GM21717 (cell line): ENCODE results near the gene RNF169.

Experiments
- ATAC-seq: cut with Tn5 transposase; IDR thresholded peaks from one replicate; pipeline ENCODE4 v1.9.1; 2021; ENCODE audit warnings: mild to moderate bottlenecking, moderate library complexity; ENCODE audit not compliant: unreplicated experiment

Gene RNF169, protein sequence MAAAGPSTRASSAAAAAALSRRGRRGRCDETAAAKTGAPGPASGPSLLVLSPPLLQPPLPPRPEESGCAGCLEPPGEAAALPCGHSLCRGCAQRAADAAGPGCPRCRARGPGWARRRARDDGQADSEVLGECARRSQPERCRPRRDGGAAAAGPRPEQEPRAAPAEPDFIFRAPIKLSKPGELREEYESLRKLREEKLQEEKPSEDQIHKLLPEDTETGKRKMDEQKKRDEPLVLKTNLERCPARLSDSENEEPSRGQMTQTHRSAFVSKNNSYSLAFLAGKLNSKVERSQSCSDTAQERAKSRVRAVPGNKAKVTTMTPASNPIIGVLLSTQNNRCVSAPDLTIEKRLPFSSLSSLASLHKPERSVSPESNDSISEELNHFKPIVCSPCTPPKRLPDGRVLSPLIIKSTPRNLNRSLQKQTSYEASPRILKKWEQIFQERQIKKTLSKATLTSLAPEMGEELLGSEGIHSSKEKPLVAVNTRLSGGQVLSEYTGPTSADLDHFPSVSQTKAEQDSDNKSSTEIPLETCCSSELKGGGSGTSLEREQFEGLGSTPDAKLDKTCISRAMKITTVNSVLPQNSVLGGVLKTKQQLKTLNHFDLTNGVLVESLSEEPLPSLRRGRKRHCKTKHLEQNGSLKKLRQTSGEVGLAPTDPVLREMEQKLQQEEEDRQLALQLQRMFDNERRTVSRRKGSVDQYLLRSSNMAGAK

GRCh38 chr11:74748211-74749126 lies at the start of gene RNF169:
RNF169 (plus strand) TSS chr11:74748849; CDS start chr11:74748881, 32 bp downstream.
- peak; percentile 97 for ATAC-seq

- ATAC-seq = no peak
Observed at GRCh38 chr11:74699615-74700396, 48.8 kb upstream of the RNF169 start.

GRCh38 chr11:74701351-74701750 lies 47.3 kb upstream of the RNF169 start:
- no peak for ATAC-seq

DNA sequence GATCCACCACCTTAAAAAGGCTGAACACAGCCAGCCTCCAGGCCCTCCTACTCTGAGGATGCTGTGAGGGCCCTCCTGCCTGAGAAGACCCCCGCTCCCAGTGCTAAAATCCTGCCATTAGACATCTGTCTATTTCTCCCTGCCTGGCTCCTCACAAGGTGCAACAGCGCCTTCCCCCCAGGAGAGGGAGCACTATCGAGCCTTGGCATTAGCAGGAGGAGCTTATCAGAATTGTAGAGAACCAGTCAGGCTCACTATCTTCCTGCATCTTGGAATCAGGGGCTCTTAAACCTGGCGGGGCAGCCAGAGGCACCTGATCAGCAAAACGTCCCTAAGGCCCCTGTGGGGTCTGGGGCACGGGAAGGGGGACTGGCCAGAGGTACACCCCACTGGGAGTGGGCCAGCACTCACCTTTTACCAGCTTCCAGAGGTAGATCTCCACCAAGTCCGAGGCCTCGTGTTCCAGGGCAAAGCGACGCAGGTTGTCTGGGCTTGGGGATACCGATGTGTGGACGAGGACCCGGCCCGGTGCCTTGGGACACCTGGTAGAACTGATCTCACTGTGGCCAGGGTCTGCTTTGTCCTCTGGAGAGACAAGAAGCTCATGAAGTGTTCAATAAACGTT lies 46.2 kb upstream of the RNF169 start:
- ATAC-seq = no peak

DNA sequence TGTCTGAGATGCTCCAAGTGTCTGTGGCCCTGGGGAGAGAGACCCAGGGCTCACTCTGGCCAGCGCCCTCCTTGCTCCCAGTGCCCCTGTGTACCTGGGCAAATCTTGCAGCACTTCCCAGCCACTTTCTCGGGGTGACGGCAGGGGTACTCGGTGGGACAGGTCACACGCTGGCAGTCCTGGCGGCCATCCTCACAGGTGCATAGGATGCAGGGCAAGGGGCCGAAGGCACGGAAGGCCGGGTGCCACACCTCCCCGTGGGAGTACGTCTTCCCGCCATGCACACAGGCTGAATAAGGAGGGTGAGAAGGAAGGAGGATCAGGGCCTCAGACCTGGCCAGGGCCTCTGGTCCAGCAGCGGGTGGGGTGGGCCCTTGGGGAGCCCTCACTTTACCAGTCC lies 45.4 kb upstream of the RNF169 start:
- ATAC-seq = no peak

DNA sequence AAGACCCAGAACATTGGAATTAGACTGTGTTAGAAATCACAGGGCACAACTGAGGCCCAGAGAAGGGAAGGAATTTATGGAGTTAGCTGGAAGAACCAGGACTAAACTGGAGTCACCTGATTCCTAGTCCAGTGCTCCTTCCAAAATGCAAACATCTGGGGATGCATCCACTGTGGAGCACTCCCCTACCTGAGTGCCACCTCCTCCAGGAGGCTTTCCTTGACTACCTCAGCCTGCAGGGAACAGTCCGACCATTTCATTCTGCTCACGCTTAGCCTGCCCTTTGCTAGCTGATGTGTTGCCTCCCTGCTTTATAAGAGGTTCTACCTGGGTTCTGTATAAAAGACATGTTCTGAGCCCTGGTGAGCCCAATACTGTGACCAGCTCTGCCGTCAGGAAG lies 41.5 kb upstream of the RNF169 start:
- no peak for ATAC-seq

- no peak for ATAC-seq
Observed at GRCh38 chr11:74707602-74708510, 40.8 kb upstream of the RNF169 start.

DNA sequence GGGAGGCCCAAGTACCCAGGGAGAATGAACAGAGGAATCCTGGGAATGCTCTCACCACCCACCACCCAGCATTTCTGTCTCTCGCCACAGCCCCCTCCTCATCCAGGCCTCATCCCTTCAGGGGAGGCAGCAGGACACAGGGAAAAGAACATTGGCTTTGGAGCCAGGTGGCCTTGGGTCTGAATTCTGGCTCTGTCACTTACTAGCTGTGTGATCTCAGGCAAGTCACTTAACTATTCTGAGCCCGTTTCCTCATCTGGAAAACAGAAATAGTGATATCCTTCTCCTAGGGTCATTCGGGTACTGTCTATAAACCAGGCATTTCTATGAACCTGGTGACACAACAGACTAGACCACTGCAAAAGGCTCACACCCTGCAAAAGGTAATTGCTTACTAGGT lies 39.5 kb upstream of the RNF169 start:
- ATAC-seq = no peak

- no peak for ATAC-seq
Observed at GRCh38 chr11:74710281-74710938, 38.2 kb upstream of the RNF169 start.

- no peak for ATAC-seq
Observed at GRCh38 chr11:74713686-74714085, 35.0 kb upstream of the RNF169 start.

DNA sequence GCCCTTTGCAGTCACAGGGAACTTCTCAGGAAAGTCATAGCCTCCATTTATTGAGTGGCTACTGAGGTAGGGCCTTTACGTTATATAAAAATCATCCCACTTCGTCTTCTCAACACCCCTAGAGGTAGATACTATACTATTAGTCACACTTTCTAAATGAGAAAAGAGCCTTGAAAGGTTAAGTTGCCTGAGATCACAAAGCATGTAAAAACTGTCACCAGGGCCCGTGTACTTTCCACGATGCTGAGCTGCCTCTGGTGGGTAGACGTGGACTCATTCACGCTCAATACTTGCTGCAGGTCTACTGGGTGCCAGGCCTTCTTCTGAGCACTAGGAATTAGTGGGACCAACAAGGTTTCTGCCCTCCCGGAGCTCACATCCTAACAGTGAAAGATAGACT lies 33.7 kb upstream of the RNF169 start:
- ATAC-seq = no peak

DNA sequence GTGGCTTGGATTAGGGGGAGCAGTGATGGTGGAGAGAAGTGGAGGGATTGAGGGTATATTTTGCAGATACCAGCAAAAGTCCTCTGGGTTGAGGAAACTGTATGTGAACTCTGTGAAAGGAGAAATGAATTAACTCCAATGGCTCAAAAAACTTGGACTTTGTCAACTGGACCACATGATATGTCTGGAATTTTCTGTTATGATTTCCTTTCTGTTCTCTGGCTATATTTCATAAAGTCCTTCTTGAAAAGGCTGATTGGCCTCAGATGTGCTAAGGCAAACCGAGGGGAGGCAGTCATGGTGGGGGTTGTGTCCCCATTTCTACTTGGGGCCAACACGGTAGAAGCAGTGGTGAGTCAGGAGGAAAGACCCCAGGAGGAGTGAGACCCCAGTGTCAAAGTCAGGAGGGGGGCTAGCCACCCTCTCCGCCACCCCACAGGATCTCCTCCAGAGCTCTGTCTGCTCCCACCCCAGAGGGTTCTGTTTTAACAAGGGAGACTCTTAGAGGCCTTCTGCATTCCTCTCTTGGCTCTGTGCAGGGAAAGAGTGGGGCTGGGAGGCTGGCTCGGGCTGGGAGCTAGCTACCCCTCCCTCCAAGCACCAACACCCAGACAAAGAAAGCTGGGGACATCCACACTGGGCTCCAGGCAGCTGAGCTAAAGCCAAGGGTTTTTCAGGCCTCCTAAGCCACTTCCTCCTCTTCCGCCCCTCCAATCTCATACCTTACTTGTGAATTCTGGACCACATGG lies 31.3 kb upstream of the RNF169 start:
- no peak for ATAC-seq

DNA sequence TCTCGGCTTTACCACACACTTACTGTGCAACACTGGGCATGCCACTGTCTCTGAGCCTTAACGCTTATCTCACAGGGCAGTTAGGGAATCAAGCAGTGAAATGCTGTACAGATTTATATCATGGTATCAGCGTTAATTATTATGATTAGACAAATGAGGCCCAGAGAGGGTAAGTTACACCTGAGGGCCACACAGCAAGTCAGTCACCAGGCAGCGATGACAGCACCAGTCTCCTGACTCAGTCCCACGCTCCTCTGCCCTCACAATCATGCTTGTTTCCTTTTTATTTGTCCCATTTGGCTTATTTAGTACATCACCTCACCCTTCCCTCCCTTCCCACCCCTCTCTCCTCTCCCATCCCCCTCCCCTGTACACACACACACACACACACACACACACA lies 29.6 kb upstream of the RNF169 start:
- ATAC-seq = no peak

- no peak for ATAC-seq
Observed at GRCh38 chr11:74720596-74721478, 27.8 kb upstream of the RNF169 start.

- ATAC-seq = no peak
Observed at GRCh38 chr11:74721479-74721835, 27.2 kb upstream of the RNF169 start.

GRCh38 chr11:74723511-74723910 lies 25.1 kb upstream of the RNF169 start:
- no peak for ATAC-seq

DNA sequence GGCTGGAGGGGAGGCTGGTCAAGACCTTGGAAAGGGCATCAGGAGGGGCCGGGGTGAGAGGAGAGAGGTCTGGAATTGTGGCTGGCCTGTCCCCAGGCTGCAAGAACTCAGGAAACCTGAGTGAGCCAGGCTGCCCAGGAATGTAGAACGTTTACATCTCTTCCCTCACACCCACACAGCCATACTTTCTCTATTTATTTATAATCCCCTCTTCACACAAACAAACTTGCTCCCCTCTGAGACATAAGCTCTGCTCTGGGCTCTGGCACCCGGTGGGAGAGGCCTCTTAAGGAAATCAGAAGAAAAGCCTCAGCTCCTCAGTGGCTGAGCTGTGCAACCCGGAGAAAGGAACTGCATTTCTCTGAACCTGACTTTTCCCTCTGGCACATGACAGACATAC lies 22.9 kb upstream of the RNF169 start:
- ATAC-seq = no peak
